A549 (cell line): ENCODE data around the gene R3HDM2.

Experiments
- BHLHE40 ChIP-seq: IDR thresholded peaks from 2 replicates; pipeline ENCODE4 v1.6.1; 2012; ENCODE audit warnings: low read depth, low read length, inconsistent platforms
- JUN ChIP-seq, 2 experiments: fragments of >200 bp; sonication (Bioruptor Twin); formaldehyde crosslinking; IDR thresholded peaks; 2 replicates in 1 of 2; 3 replicates in 1 of 2; pipeline ENCODE4 v1.6.1; 2016 to 2017
- JUNB ChIP-seq: fragments of >200 bp; sonication (Bioruptor Twin); formaldehyde crosslinking; IDR thresholded peaks from 2 replicates; pipeline ENCODE4 v1.6.1; 2016
- POLR2A ChIP-seq: IDR thresholded peaks from 2 replicates; pipeline ENCODE4 v1.6.1; 2012; ENCODE audit warnings: mild to moderate bottlenecking, low read length
- RCOR1 ChIP-seq: fragments of 150-350 bp; IDR thresholded peaks from 2 replicates; pipeline ENCODE4 v1.6.1; 2014; ENCODE audit warnings: antibody characterized with exemption, low read length, low read depth
- REST ChIP-seq: fragments of 200-600 bp; sonication (generic); IDR thresholded peaks from 2 replicates; pipeline ENCODE4 v1.6.1; 2016; ENCODE audit warnings: antibody characterized with exemption, mild to moderate bottlenecking, moderate library complexity
- RFX5 ChIP-seq: fragments of 450-650 bp; IDR thresholded peaks from 2 replicates; pipeline ENCODE4 v1.7.1; 2014; ENCODE audit warnings: antibody characterized with exemption, mild to moderate bottlenecking, moderate library complexity
- USF2 ChIP-seq: fragments of 450-650 bp; IDR thresholded peaks from 2 replicates; pipeline ENCODE4 v1.6.1; 2014; ENCODE audit warnings: antibody characterized with exemption
- ZC3H11A ChIP-seq: fragments of 450-650 bp; IDR thresholded peaks from 2 replicates; pipeline ENCODE4 v1.6.1; 2014; ENCODE audit warnings: antibody characterized with exemption, mild to moderate bottlenecking
- ZNF302 ChIP-seq: fragments of 250-450 bp; sonication (Bioruptor Pico); IDR thresholded peaks from 2 replicates; pipeline ENCODE4 v1.9.0; 2021; ENCODE audit warnings: inconsistent platforms, mild to moderate bottlenecking, moderate library complexity
- TF ChIP-seq, protein P1 (sequence below): fragments of 150-350 bp; IDR thresholded peaks from 2 replicates; pipeline ENCODE4 v1.6.1; 2014; ENCODE audit warnings: low read depth, mild to moderate bottlenecking, low read length
- TF ChIP-seq, protein P2 (sequence below): fragments of >200 bp; sonication (Bioruptor Twin); formaldehyde crosslinking; IDR thresholded peaks from 3 replicates; pipeline ENCODE4 v1.5.1; 2016
- TF ChIP-seq, protein P3 (sequence below): IDR thresholded peaks from 2 replicates; pipeline ENCODE4 v1.6.1; 2012

- TF ChIP-seq REST (no peak), POLR2A (no peak), ZNF302 (no peak), ZC3H11A (no peak), JUNB (no peak), BHLHE40 (no peak), RFX5 (no peak), JUN (IDR thresholded peaks at IDR 0.05) (no peak), USF2 (no peak), RCOR1 (no peak)
- TF ChIP-seq, protein P1, sequence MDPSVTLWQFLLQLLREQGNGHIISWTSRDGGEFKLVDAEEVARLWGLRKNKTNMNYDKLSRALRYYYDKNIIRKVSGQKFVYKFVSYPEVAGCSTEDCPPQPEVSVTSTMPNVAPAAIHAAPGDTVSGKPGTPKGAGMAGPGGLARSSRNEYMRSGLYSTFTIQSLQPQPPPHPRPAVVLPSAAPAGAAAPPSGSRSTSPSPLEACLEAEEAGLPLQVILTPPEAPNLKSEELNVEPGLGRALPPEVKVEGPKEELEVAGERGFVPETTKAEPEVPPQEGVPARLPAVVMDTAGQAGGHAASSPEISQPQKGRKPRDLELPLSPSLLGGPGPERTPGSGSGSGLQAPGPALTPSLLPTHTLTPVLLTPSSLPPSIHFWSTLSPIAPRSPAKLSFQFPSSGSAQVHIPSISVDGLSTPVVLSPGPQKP, result no peak
- TF ChIP-seq, protein P2, sequence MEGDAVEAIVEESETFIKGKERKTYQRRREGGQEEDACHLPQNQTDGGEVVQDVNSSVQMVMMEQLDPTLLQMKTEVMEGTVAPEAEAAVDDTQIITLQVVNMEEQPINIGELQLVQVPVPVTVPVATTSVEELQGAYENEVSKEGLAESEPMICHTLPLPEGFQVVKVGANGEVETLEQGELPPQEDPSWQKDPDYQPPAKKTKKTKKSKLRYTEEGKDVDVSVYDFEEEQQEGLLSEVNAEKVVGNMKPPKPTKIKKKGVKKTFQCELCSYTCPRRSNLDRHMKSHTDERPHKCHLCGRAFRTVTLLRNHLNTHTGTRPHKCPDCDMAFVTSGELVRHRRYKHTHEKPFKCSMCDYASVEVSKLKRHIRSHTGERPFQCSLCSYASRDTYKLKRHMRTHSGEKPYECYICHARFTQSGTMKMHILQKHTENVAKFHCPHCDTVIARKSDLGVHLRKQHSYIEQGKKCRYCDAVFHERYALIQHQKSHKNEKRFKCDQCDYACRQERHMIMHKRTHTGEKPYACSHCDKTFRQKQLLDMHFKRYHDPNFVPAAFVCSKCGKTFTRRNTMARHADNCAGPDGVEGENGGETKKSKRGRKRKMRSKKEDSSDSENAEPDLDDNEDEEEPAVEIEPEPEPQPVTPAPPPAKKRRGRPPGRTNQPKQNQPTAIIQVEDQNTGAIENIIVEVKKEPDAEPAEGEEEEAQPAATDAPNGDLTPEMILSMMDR, result no peak
- TF ChIP-seq, protein P3, sequence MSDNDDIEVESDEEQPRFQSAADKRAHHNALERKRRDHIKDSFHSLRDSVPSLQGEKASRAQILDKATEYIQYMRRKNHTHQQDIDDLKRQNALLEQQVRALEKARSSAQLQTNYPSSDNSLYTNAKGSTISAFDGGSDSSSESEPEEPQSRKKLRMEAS, result no peak
Measured at GRCh38 chr12:57221169-57221917, 209.5 kb downstream of the R3HDM2 start.
